Measurements from ENCODE around the gene HESX1. TPM values are rescaled to one million over a fixed set of nuclear protein-coding genes. Genes with fewer than 3 reads are reported as not detected.

The HESX1 gene
- 0.25 and 0.40 TPM in 2 replicates for polyA plus RNA-seq (2011; rRNA removed)
- polyA minus RNA-seq (2011; rRNA and poly(A)+ RNA removed) = not detected in 2 replicates

DNA sequence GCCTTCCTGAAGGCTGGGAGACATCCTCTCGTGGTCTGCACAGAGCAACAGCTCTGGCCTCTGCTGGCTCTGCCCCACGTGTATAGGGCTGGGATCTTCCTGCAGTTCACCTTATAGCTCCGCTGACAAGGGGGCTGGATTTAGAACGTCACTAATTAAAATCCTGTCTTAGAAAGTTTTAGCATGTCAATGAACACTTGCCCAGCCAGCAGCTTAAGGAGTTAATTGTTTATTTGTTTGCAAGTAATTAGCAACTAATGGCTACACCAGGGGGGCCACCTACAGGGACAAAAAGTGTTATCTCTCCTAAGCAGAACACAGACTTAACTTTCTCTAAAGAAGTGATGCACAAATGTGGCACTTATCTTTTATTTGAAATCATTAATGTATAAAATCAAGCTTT lies at the start of gene HESX1:
TSS of gene HESX1 (minus strand) at position 84 of the 403 bp plus-strand sequence. CDS start at position 24, 60 bp downstream.
- Histone ChIP-seq H3K27me3 (ENCODE audit: control insufficient read depth, insufficient read depth, low read length) (no peaks in the 10 kb centered on the region), H3K4me3 (ENCODE audit: low read depth, low read length) (no peak within 1 kb of the TSS), H3K36me3 (ENCODE audit: control insufficient read depth, insufficient read depth, low read length) (no peaks in the 10 kb centered on the region)
- TF ChIP-seq, protein P1, sequence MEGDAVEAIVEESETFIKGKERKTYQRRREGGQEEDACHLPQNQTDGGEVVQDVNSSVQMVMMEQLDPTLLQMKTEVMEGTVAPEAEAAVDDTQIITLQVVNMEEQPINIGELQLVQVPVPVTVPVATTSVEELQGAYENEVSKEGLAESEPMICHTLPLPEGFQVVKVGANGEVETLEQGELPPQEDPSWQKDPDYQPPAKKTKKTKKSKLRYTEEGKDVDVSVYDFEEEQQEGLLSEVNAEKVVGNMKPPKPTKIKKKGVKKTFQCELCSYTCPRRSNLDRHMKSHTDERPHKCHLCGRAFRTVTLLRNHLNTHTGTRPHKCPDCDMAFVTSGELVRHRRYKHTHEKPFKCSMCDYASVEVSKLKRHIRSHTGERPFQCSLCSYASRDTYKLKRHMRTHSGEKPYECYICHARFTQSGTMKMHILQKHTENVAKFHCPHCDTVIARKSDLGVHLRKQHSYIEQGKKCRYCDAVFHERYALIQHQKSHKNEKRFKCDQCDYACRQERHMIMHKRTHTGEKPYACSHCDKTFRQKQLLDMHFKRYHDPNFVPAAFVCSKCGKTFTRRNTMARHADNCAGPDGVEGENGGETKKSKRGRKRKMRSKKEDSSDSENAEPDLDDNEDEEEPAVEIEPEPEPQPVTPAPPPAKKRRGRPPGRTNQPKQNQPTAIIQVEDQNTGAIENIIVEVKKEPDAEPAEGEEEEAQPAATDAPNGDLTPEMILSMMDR (IDR thresholded peaks at IDR 0.05; ENCODE audit: insufficient read depth, low read depth, low read length) = no peak
- DNase-seq (ENCODE audit: low read depth) = no peak
- CTCF ChIA-PET = interaction anchor here (0.9 kb wide), 1 partner anchor 29 kb away, joined by 3 read pairs; no protein-coding TSS in a partner anchor
- POLR2A ChIA-PET = no interaction called here

DNA sequence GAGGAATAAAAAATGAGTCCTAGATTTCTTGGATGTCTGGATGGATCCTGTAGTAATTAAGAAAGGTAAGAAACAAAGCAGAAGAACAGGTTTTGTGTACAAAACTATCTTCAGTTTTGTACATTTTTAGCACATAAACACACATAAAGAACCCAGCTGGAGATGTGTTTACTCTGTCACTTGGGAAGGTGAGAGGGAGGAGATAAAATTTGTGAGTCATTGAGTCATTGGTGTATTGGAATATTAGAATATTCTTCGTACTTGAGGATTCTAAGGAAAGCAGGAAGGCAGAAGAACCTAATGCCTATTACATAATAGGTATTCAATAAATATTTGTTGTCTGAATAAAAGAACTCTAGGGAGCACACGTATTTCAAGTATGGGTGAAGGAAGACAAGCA lies 45.2 kb upstream of the HESX1 start:
- DNase-seq (ENCODE audit: low read depth) = no peak
- ChIA-PET CTCF (interaction anchor here (0.6 to 1.0 kb wide), 3 partner anchors 74 to 462 kb away, joined by 3 to 4 read pairs (median 3); no protein-coding TSS in a partner anchor), POLR2A (no interaction called here)
- Histone ChIP-seq H3K4me3 (ENCODE audit: low read depth, low read length) (no peak overlapping the region), H3K36me3 (ENCODE audit: control insufficient read depth, insufficient read depth, low read length) (peaks cover 2% of the 10 kb centered on the region), H3K27me3 (ENCODE audit: control insufficient read depth, insufficient read depth, low read length) (no peaks in the 10 kb centered on the region)
- TF ChIP-seq, protein P1 (IDR thresholded peaks at IDR 0.05; ENCODE audit: insufficient read depth, low read depth, low read length) = no peak

DNA sequence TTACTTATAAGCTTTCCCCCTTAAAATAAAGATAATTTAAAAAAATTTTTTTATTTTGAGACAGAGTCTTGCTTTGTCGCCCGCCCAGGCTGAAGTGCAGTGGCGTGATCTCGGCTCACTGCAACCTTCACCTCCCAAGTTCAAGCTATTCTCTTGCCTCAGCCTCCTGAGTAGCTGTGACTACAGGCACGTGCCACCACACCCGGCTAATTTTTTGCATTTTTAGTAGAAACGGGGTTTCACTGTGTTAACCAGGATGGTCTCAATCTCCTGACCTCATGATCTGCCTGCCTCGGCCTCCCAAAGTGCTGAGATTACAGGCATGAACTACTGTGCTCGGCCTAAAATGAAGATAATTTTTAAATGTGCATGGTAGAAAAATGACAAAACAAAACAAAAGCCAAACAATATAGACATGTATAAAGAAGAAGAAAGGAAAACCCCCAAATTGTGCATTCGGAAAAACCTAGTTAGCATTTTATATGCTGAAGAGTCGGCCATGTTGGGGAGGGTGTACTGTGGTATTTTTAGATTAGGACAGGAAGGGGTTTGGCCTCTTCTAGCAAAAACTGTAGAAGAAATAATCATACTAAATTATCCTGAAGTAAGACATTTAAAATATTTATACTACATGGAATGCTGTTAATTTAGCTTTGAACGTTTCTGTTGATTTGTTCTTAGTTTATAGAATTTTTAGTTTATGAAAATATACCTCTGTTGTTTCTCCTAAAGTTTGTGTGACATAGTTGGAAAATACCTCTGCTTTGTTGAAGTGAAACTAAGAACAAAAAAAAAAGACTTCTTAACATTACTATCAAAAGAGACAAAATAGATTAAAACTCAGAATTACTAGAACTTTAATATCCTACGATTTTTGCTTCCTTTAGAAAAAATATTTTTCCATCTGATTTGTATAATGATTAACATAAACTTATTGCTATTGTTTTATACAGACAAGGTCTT lies 35.1 kb upstream of the HESX1 start:
- no peak overlapping the region for H3K4me3 ChIP-seq (ENCODE audit: low read depth, low read length)
- TF ChIP-seq, protein P1 (IDR thresholded peaks at IDR 0.05; ENCODE audit: insufficient read depth, low read depth, low read length) = no peak
- H3K27me3 ChIP-seq (ENCODE audit: control insufficient read depth, insufficient read depth, low read length) = no peaks in the 10 kb centered on the region
- ChIA-PET POLR2A (no interaction called here), CTCF (interaction anchor here (0.7 to 0.9 kb wide), 2 partner anchors 12 to 16 kb away, joined by 3 read pairs; no protein-coding TSS in a partner anchor)
- DNase-seq (ENCODE audit: low read depth) = no peak
- H3K36me3 ChIP-seq (ENCODE audit: control insufficient read depth, insufficient read depth, low read length) = no peaks in the 10 kb centered on the region; the same call in 1 of the 2 replicates

DNA sequence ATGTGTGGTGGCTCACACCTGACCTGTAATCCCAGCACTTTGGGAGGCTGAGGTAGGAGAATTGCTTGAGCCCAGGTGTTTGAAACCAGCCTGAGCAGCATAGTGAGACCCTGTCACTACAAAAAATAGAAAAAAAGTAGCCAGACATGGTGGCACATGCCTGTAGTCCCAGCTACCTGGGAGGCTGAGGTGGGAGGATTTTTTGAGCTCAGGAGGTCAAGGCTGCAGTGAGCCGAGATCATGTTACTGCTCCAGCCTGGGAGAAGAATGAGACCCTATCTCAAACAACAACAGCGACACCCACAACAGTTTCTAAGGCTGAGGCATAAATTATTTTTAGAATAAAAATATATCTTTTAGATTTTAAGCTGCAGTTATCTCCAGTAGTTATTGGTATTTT lies 34.0 kb upstream of the HESX1 start:
- no peak overlapping the region for H3K4me3 ChIP-seq (ENCODE audit: low read depth, low read length)
- POLR2A ChIA-PET = no interaction called here
- CTCF ChIA-PET = interaction anchor here (0.6 to 0.9 kb wide), 2 partner anchors 11 to 588 kb away, joined by 3 read pairs; no protein-coding TSS in a partner anchor
- no peaks in the 10 kb centered on the region for H3K27me3 ChIP-seq (ENCODE audit: control insufficient read depth, insufficient read depth, low read length)
- no peak for DNase-seq (ENCODE audit: low read depth)
- TF ChIP-seq, protein P1 (IDR thresholded peaks at IDR 0.05; ENCODE audit: insufficient read depth, low read depth, low read length) = no peak
- H3K36me3 ChIP-seq (ENCODE audit: control insufficient read depth, insufficient read depth, low read length) = no peaks in the 10 kb centered on the region; the same call in 1 of the 2 replicates

DNA sequence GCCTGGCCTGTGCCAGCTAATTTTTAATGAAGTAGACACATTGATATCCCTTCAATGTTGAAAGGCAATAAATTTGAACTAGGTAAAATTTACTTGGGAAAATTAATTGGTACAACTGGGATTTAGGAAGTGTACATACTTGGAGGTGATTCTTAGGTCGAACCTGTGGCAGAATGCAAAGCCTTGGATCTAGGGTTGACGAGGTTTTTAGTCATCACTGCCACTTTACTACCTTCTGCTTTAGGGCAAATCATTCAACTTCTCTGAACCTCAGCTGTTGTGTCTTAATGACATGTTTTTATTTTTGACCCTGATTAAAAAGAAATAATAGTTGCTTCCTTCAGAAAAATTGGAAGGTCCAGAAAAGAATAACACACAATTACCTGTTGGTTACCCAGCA lies 30.2 kb upstream of the HESX1 start:
- TF ChIP-seq, protein P1 (IDR thresholded peaks at IDR 0.05; ENCODE audit: insufficient read depth, low read depth, low read length) = no peak
- H3K27me3 ChIP-seq (ENCODE audit: control insufficient read depth, insufficient read depth, low read length) = no peaks in the 10 kb centered on the region
- no peaks in the 10 kb centered on the region for H3K36me3 ChIP-seq (ENCODE audit: control insufficient read depth, insufficient read depth, low read length)
- no peak for DNase-seq (ENCODE audit: low read depth)
- no peak overlapping the region for H3K4me3 ChIP-seq (ENCODE audit: low read depth, low read length)
- POLR2A ChIA-PET = no interaction called here
- CTCF ChIA-PET = interaction anchor here (0.6 kb wide), 1 partner anchor 53 kb away, joined by 3 read pairs; no protein-coding TSS in a partner anchor

Data from BJ (cell line).